Heart right ventricle (tissue), 16 donors: ENCODE measurements around the gene NCKAP5. TPM values are rescaled to one million over a fixed set of nuclear protein-coding genes. Genes with fewer than 3 reads are reported as not detected.

Source experiments
- ATAC-seq, 8 donors: fragments of 200-7000 bp; cut with Tn5 transposase; one replicate each; pipeline ENCODE4 v1.9.1; 2020; ENCODE audit warnings: mild to moderate bottlenecking in 8 of 8, moderate library complexity in 8 of 8, moderate number of reproducible peaks in 1 of 8
- DNase-seq, 2 donors: peaks; one replicate each; pipeline ENCODE4 v3.0.0-alpha.2; 2020
- H3K27ac ChIP-seq, 10 donors: fragments of 200-600 bp; sonication (generic) in 2 of 10; one replicate each; pipeline versions ENCODE4 v1.5.0 to v1.8.0; 2020 to 2022; ENCODE audit warnings: mild to moderate bottlenecking in 3 of 10
- H3K27me3 ChIP-seq, 7 donors: fragments of 200-600 bp; one replicate each; pipeline ENCODE4 v1.8.0; 2021 to 2022; ENCODE audit warnings: mild to moderate bottlenecking in 2 of 7
- H3K36me3 ChIP-seq, 9 donors: fragments of 200-600 bp; sonication (generic) in 1 of 9; one replicate each; pipeline versions ENCODE4 v1.5.0 to v1.8.0; 2020 to 2022; ENCODE audit warnings: mild to moderate bottlenecking in 2 of 9
- H3K4me1 ChIP-seq, 9 donors: fragments of 200-600 bp; sonication (generic) in 1 of 9; one replicate each; pipeline versions ENCODE4 v1.5.0 to v1.8.0; 2020 to 2022; ENCODE audit warnings: mild to moderate bottlenecking in 4 of 9
- H3K4me3 ChIP-seq, 10 donors: fragments of 200-600 bp; sonication (generic) in 2 of 10; one replicate each; pipeline versions ENCODE4 v1.5.0 to v1.8.0; 2020 to 2022; ENCODE audit warnings: mild to moderate bottlenecking in 7 of 10, moderate library complexity in 2 of 10
- H3K9me3 ChIP-seq, 11 donors: fragments of 200-600 bp in 10 of 11; sonication (generic) in 2 of 11; one replicate each; pipeline versions ENCODE4 v1.5.0 to v1.8.0; 2013 to 2022; ENCODE audit warnings: mild to moderate bottlenecking in 2 of 11, control low read depth in 1 of 11, moderate library complexity in 1 of 11
- WGBS, 2 donors: extraction: QIAGEN DNeasy Blood & Tissue Kit; methylation state at CpG; one replicate each; pipeline ENCODE4 v1.1.7; 2013; ENCODE audit warnings: inconsistent platforms in 1 of 2; 5-methylcytosine and 5-hydroxymethylcytosine counted together
- intact Hi-C, 10 donors: fragments of 100-400 bp; cut with DNase I; formaldehyde crosslinking; loops; one replicate each; pipeline versions ENCODE4 v1.11.1 to v1.14.2; 2022
- polyA plus RNA-seq, 2 donors: library from polyadenylated mRNA; stranded (reverse); fragments of 200-250 nt; gene quantifications; one replicate each; pipeline ENCODE4 v1.2.3, GENCODE V29; 2013
- total RNA-seq, 10 donors: library from RNA; stranded (reverse); fragmentation: NEBNext Ultra II Directional in 3 of 10; extraction: Animal tissue kit (Norgen Biotek cat#: 25700) in 3 of 10; gene quantifications; one replicate each; pipeline versions ENCODE4 v1.2.1 to v1.2.4, GENCODE V29; 2021 to 2023
- TF ChIP-seq, protein P1 (sequence below), 9 donors: fragments of 200-600 bp; sonication (generic) in 2 of 9; IDR thresholded peaks; one replicate each; pipeline versions ENCODE4 v1.5.0 to v1.8.0; 2021 to 2022; ENCODE audit warnings: antibody characterized with exemption in 9 of 9, mild to moderate bottlenecking in 5 of 9, moderate library complexity in 1 of 9
- donor health status: Arrhythmogenic right ventricular cardiomyopathy.
- donor health status: ischemic (EF 13 %, LVEDD 7.1; RV severe dilation, severe dysfunction).
- donor health status: healthy with polysubstance abuse.
- donor health status: DM: no; HTN: yes; CAD: no.
- donor health status: DM: no; HTN: no; CAD: no.
- donor health status: ischemic (EF 25% LVEDD 6.9; RV normal size, moderate dysfunction).
- donor health status: ischemic (EF 25% LVEDD 5.7; RV mildly dilated, moderate dysfunction).
- donor health status: healthy.
- donor health status: DM: yes; HTN: yes; CAD: no.
- donor health status: Ischemic cardiomyopathy.
- donor health status: ischemic (EF 35%, LVEDD 5.7; RV mildly dilated, moderate dysfunction).
- donor health status: nonischemic (EF 11% LVEDD 7.7; RV severe dilation, severe dysfunction).
- donor health status: DM: yes; HTN: yes; CAD: no.
- donor health status: PGD.
- donor health status: ischemic (EF 29% LVEDD 5.4; RV normal size, mild dysfunction).
- donor health status: nonischemic (EF 23%, LVEDD 6.1; RV moderate dilation, normal function).

NCKAP5 gene
- total and polyA plus RNA-seq, 12 donors = 0.57 to 11.7 (median 6.2) TPM

DNA sequence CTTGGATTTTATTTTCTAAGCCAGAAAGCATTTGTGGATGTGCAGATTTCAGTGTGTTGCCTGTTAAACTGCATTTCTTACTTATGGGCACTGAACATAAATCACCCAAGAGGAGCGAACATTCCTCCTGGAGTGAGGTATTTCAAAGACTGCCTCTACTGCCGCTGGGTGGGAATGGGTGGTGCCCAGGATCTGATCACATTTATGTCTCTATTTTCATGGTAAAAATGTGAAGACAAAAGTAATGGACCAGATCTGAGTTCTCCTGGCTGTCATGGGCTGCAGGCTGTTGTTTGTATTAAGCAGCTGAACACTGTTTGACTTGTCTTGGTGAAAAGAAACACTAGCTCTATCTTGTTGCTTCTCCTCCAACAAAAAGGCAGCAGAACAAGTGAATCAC lies 251.7 kb downstream of the NCKAP5 start:
- H3K27me3 ChIP-seq = no peaks in the 10 kb centered on the region
- DNase-seq (no peak), ATAC-seq (no peak)
- H3K4me1 ChIP-seq = no peaks in the 10 kb centered on the region
- no peaks in the 10 kb centered on the region for H3K36me3 ChIP-seq
- TF ChIP-seq, protein P1, sequence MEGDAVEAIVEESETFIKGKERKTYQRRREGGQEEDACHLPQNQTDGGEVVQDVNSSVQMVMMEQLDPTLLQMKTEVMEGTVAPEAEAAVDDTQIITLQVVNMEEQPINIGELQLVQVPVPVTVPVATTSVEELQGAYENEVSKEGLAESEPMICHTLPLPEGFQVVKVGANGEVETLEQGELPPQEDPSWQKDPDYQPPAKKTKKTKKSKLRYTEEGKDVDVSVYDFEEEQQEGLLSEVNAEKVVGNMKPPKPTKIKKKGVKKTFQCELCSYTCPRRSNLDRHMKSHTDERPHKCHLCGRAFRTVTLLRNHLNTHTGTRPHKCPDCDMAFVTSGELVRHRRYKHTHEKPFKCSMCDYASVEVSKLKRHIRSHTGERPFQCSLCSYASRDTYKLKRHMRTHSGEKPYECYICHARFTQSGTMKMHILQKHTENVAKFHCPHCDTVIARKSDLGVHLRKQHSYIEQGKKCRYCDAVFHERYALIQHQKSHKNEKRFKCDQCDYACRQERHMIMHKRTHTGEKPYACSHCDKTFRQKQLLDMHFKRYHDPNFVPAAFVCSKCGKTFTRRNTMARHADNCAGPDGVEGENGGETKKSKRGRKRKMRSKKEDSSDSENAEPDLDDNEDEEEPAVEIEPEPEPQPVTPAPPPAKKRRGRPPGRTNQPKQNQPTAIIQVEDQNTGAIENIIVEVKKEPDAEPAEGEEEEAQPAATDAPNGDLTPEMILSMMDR (IDR thresholded peaks at IDR 0.05) = no peak
- no peaks in the 10 kb centered on the region for H3K9me3 ChIP-seq
- no peak overlapping the region for H3K4me3 ChIP-seq
- 91 to 95% methylated on average over 2 of the region's 2 CpGs for WGBS, 2 donors
- no peak overlapping the region for H3K27ac ChIP-seq
- intact Hi-C loops = no loop called here

DNA sequence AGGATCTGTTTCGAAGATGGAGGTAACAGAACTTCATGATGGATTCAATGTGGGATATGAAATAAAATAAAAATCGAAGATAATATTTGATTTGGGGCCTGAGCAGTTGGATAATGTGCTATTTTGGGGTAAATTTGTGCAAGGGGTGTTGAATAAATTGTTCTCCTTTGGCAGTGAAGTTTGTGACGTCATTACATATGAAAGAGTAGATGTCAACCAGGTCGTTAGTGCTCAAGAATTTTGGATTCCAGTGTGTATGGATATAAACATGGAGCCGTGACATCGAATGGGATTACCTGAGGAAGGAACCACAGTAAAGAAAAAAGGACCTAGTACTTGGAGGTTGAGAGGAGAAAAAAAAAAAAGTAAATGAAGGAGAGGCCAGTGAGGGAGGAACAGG lies 253.0 kb downstream of the NCKAP5 start:
- H3K9me3 ChIP-seq = no peaks in the 10 kb centered on the region
- no peak overlapping the region for H3K4me3 ChIP-seq
- H3K27ac ChIP-seq = no peak overlapping the region
- 85 to 89% methylated on average over 6 of the region's 6 CpGs for WGBS, 2 donors
- TF ChIP-seq, protein P1 (IDR thresholded peaks at IDR 0.05) = no peak
- H3K27me3 ChIP-seq = no peaks in the 10 kb centered on the region
- ATAC-seq (no peak), DNase-seq (no peak)
- intact Hi-C loops = no loop called here
- no peaks in the 10 kb centered on the region for H3K36me3 ChIP-seq
- H3K4me1 ChIP-seq = no peaks in the 10 kb centered on the region

DNA sequence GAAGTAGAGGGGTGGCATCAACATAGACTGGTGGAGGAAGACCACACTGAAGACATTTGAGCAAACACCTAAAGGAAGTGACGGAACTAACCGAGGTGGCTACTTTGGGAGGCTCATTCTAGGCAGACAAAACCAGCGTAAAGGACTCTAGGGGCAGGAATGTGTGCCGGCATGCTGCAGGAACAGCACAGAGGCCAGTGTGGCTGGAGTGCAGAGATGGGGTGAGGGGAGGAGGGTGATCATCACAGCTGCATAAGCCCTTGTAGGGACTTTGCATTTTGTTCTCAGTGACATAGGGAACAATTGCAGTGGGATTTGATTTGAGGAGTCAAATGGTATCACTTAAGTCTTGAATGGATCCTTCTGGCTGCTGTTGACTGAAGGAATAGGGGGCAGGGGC lies 253.5 kb downstream of the NCKAP5 start:
- TF ChIP-seq, protein P1 (IDR thresholded peaks at IDR 0.05) = no peak
- no peak overlapping the region for H3K27ac ChIP-seq
- DNase-seq (no peak), ATAC-seq (no peak)
- H3K27me3 ChIP-seq = no peaks in the 10 kb centered on the region
- no peaks in the 10 kb centered on the region for H3K9me3 ChIP-seq
- H3K36me3 ChIP-seq = no peaks in the 10 kb centered on the region
- WGBS, 2 donors = 89 to 92% methylated on average over 4 of the region's 4 CpGs
- intact Hi-C loops = no loop called here
- no peaks in the 10 kb centered on the region for H3K4me1 ChIP-seq
- no peak overlapping the region for H3K4me3 ChIP-seq

DNA sequence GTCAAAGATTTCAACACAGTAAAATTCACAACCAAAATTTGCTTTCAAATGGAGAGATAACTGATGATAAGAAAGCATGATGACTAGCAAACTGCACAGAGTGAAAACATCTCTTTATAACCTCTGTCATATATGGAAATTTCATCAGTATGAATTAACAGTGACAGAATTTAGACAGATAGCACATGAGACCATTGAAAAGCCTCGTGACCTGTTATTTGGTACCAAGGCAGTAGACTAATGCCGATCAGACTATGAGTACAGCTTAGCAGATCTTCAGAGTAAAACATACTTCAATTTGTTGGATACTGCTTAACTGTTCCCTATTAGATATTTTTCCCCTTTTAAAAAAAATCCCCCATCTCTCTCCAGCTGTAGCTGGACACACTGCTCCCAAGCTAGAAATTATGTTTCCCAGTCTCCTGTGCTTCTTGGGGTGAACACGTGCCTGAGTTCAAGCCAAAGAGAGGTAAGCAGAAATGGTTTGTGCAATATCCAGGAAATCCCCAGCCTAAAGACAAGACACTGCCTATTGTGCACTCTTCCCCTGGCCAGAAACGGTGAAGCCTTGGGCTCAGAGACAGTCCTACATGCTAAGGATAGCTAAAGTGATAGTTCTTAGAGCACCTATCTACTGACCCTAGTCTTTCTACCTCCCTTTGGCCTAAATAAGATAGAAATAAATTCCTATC lies 256.1 kb downstream of the NCKAP5 start:
- Histone ChIP-seq H3K9me3 (no peaks in the 10 kb centered on the region), H3K4me3 (no peak overlapping the region), H3K27me3 (no peaks in the 10 kb centered on the region), H3K4me1 (no peaks in the 10 kb centered on the region), H3K36me3 (no peaks in the 10 kb centered on the region), H3K27ac (no peak overlapping the region)
- ATAC-seq = no peak
- TF ChIP-seq, protein P1 (IDR thresholded peaks at IDR 0.05) = no peak
- no peak for DNase-seq
- 78 to 83% methylated on average over 4 of the region's 4 CpGs for WGBS, 2 donors
- intact Hi-C loops = no loop called here
